Measurements from ENCODE around the gene PCF11. TPM values are rescaled to one million over a fixed set of nuclear protein-coding genes. Genes with fewer than 3 reads are reported as not detected.

The PCF11 gene
- total RNA-seq, 6 experiments from 2014 or later = 16.0 to 23.1 (median 18.9) TPM

GRCh38 chr11:83219095-83219494, 62.2 kb downstream of the PCF11 start:
- TF ChIP-seq CTCF (IDR thresholded peaks at IDR 0.05) (peak in 3 of 4 donors; percentile 13 to 26 (median 19)), POLR2A (IDR thresholded peaks at IDR 0.05) (no peak)
- H3K27me3 ChIP-seq = no peaks in the 10 kb centered on the region
- 73% methylated on average over 6 of the region's 8 CpGs for WGBS (ENCODE audit: insufficient coverage, low coverage, low lambda C conversion rate, missing lambda C conversion rate)
- DNase-seq (no peak), ATAC-seq (peak in 1 of 4 donors; percentile 26)
- H3K4me1 ChIP-seq = no peaks in the 10 kb centered on the region
- H3K4me3 ChIP-seq = no peak overlapping the region
- no peaks in the 10 kb centered on the region for H3K9me3 ChIP-seq
- intact Hi-C loops (cut with DNase I) = no loop called here
- H3K27ac ChIP-seq = no peak overlapping the region
- H3K36me3 ChIP-seq = no peaks in the 10 kb centered on the region

GRCh38 chr11:83220260-83220659, 63.3 kb downstream of the PCF11 start:
- H3K4me1 ChIP-seq = no peaks in the 10 kb centered on the region
- ATAC-seq (no peak), DNase-seq (no peak)
- H3K27ac ChIP-seq = no peak overlapping the region
- H3K4me3 ChIP-seq = no peak overlapping the region
- H3K9me3 ChIP-seq = no peaks in the 10 kb centered on the region
- intact Hi-C loops (cut with DNase I) = no loop called here
- 90% methylated on average over 6 of the region's 10 CpGs for WGBS (ENCODE audit: insufficient coverage, low coverage, low lambda C conversion rate, missing lambda C conversion rate)
- H3K36me3 ChIP-seq = no peaks in the 10 kb centered on the region
- H3K27me3 ChIP-seq = no peaks in the 10 kb centered on the region
- TF ChIP-seq CTCF (IDR thresholded peaks at IDR 0.05) (no peak), POLR2A (IDR thresholded peaks at IDR 0.05) (no peak)

GRCh38 chr11:83221694-83222093, 64.8 kb downstream of the PCF11 start:
- DNase-seq (no peak), ATAC-seq (no peak)
- no peak overlapping the region for H3K27ac ChIP-seq
- H3K4me1 ChIP-seq = no peaks in the 10 kb centered on the region
- no peaks in the 10 kb centered on the region for H3K27me3 ChIP-seq
- no peak overlapping the region for H3K4me3 ChIP-seq
- intact Hi-C loops (cut with DNase I) = no loop called here
- no peaks in the 10 kb centered on the region for H3K36me3 ChIP-seq
- no peak for TF ChIP-seq CTCF (IDR thresholded peaks at IDR 0.05)
- no peaks in the 10 kb centered on the region for H3K9me3 ChIP-seq

- H3K27me3 ChIP-seq = no peaks in the 10 kb centered on the region
- no peak overlapping the region for H3K4me3 ChIP-seq
- no peak for TF ChIP-seq CTCF (IDR thresholded peaks at IDR 0.05)
- no peak for TF ChIP-seq POLR2A (IDR thresholded peaks at IDR 0.05)
- no peaks in the 10 kb centered on the region for H3K36me3 ChIP-seq
- no peaks in the 10 kb centered on the region for H3K4me1 ChIP-seq
- no peak overlapping the region for H3K27ac ChIP-seq
- ATAC-seq (no peak), DNase-seq (no peak)
- H3K9me3 ChIP-seq = no peaks in the 10 kb centered on the region
- intact Hi-C loops (cut with DNase I) = no loop called here
- 83% methylated on average over 1 of the region's 1 CpG for WGBS (ENCODE audit: insufficient coverage, low coverage, low lambda C conversion rate, missing lambda C conversion rate)
Measured at GRCh38 chr11:83222499-83222898, 65.6 kb downstream of the PCF11 start.

- no peak for ATAC-seq
- no peak for DNase-seq
- no peaks in the 10 kb centered on the region for H3K27me3 ChIP-seq
- TF ChIP-seq POLR2A (IDR thresholded peaks at IDR 0.05) (no peak), CTCF (IDR thresholded peaks at IDR 0.05) (no peak)
- H3K36me3 ChIP-seq = no peaks in the 10 kb centered on the region
- no peaks in the 10 kb centered on the region for H3K9me3 ChIP-seq
- intact Hi-C loops (cut with DNase I) = no loop called here
- H3K4me1 ChIP-seq = no peaks in the 10 kb centered on the region
- H3K4me3 ChIP-seq = no peak overlapping the region
- WGBS (ENCODE audit: insufficient coverage, low coverage, low lambda C conversion rate, missing lambda C conversion rate) = 100% methylated on average over 2 of the region's 2 CpGs
- no peak overlapping the region for H3K27ac ChIP-seq
Measured at GRCh38 chr11:83223457-83223856, 66.5 kb downstream of the PCF11 start.

Data from right lobe of liver (tissue), 6 donors.